Activated CD4-positive, alpha-beta T cell treated with anti-CD3 and anti-CD28 coated beads for 24 hours (primary cell): ENCODE data around the gene MBD4.

Experiments used
- DNase-seq, 2 donors: peaks; one replicate each; pipeline ENCODE4 v3.0.0-alpha.2; 2020; ENCODE audit warnings: low read depth in 2 of 2

Gene MBD4

DNA sequence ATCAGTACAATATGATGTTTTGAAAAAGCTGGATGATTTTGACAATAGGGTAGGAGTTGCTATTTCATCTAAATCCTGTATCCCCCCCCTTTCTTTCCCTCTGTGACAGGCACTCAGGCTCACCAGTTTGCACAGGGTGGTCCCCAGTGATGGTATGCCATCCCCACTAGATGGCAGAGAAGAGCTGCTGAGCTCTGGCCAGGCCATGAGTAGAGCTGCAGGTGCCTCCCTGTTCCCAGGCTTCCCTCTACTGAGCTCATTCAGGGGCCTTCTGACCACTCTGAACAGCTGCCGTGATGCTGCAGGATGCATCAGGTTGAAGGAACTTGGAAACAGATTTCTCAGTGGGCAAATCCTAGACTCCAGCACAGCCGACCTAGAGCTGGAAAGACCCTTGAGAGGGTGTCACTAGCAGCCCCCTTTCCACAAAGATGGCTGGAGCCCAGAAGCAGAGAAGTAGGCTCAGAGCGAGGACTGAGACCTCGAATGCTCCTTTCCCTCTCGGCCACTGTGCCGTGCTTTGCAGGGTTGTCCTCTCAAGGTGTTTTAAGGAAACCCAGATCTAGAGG lies 56.4 kb downstream of the MBD4 start:
- peak; percentile 15 to 23 for DNase-seq

DNA sequence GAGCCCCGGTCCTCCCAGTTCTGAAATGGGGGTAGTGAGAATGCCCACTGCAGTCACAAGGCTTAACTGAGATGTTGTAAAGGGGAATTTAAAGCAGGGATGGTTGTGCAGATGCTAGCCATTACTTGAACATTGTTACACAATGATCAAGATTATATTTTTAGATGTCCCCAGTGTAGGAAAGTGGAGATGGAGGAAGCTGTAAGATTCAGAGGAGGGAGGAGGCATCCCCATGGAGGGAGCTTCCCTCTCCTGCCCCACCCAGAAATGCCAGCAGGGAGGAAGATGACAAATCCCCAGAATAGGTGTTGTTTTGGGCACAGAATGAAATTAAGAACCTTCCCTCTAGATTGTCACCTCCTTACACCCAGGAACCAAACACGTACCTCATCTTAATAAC lies 57.4 kb downstream of the MBD4 start:
- no peak for DNase-seq
